SHP77 treated with DMSO at 0.1 percent for 48 hours (cell line): ENCODE measurements around the gene MYOM1.
A peak's percentile ranks its signal among the peaks of the same experiment; 100 is the strongest.
"Not testable (repeated sequence)": the region's sequence is repeated elsewhere in the genome, so short reads cannot be mapped to it uniquely, and the experiment has no call there.

ENCODE experiments used
- DNase-seq: peaks from one replicate; lab custom pipeline; 2025; lab: John Stamatoyannopoulos, UW

Gene MYOM1

GRCh38 chr18:3055186-3055728, 164.5 kb downstream of the MYOM1 start:
- DNase-seq, result no peak

GRCh38 chr18:3054780-3055179, 165.0 kb downstream of the MYOM1 start:
- DNase-seq, result no peak

- no peak for DNase-seq
Measured at GRCh38 chr18:3054214-3054613, 165.6 kb downstream of the MYOM1 start.

- DNase-seq, result no peak
Measured at GRCh38 chr18:3053081-3053480, 166.7 kb downstream of the MYOM1 start.

GRCh38 chr18:3052411-3052758, 167.4 kb downstream of the MYOM1 start:
- no peak for DNase-seq

GRCh38 chr18:3051718-3052410, 167.9 kb downstream of the MYOM1 start:
- no peak for DNase-seq

GRCh38 chr18:3049897-3050454, 169.8 kb downstream of the MYOM1 start:
- not testable (repeated sequence) for DNase-seq

GRCh38 chr18:3048820-3049349, 170.9 kb downstream of the MYOM1 start:
- DNase-seq, result no peak

GRCh38 chr18:3048121-3048520, 171.6 kb downstream of the MYOM1 start:
- DNase-seq, result no peak

- no peak for DNase-seq
Measured at GRCh38 chr18:3046216-3046808, 173.5 kb downstream of the MYOM1 start.

- peak; percentile 40 for DNase-seq
Measured at GRCh38 chr18:3044931-3045698, 174.7 kb downstream of the MYOM1 start.

GRCh38 chr18:3042379-3042778, 177.4 kb downstream of the MYOM1 start:
- DNase-seq, result no peak

GRCh38 chr18:3041843-3042242, 177.9 kb downstream of the MYOM1 start:
- no peak for DNase-seq

- no peak for DNase-seq
Measured at GRCh38 chr18:3040881-3041280, 178.9 kb downstream of the MYOM1 start.

GRCh38 chr18:3040173-3040572, 179.6 kb downstream of the MYOM1 start:
- DNase-seq, result no peak

GRCh38 chr18:3037423-3037915, 182.3 kb downstream of the MYOM1 start:
- peak; percentile 30 for DNase-seq

- DNase-seq, result no peak
Measured at GRCh38 chr18:3036108-3036507, 183.7 kb downstream of the MYOM1 start.

- DNase-seq, result no peak
Measured at GRCh38 chr18:3035635-3036034, 184.1 kb downstream of the MYOM1 start.

- DNase-seq, result no peak
Measured at GRCh38 chr18:3032721-3033120, 187.0 kb downstream of the MYOM1 start.

GRCh38 chr18:3029215-3029952, 190.4 kb downstream of the MYOM1 start:
- DNase-seq, result no peak

GRCh38 chr18:3028115-3028514, 191.7 kb downstream of the MYOM1 start:
- not testable (repeated sequence) for DNase-seq
